Uterus (tissue), 2 donors: Measurements from ENCODE around the gene ADO.

ENCODE experiments used
- POLR2A ChIP-seq, 2 donors: fragments of 450-650 bp; IDR thresholded peaks; one replicate each; pipeline ENCODE4 v1.6.1; 2016; ENCODE audit warnings: antibody characterized with exemption in 2 of 2, mild to moderate bottlenecking in 1 of 2, moderate library complexity in 1 of 2
- TF ChIP-seq, protein P1 (sequence below), 4 experiments: fragments of 200-600 bp in 2 of 4; fragments of 450-650 bp in 2 of 4; sonication (generic) in 2 of 4; IDR thresholded peaks; one replicate each; pipeline ENCODE4 v1.5.1; 2016 to 2019; ENCODE audit warnings: antibody characterized with exemption in 4 of 4, mild to moderate bottlenecking in 2 of 4, moderate library complexity in 1 of 4

DNA sequence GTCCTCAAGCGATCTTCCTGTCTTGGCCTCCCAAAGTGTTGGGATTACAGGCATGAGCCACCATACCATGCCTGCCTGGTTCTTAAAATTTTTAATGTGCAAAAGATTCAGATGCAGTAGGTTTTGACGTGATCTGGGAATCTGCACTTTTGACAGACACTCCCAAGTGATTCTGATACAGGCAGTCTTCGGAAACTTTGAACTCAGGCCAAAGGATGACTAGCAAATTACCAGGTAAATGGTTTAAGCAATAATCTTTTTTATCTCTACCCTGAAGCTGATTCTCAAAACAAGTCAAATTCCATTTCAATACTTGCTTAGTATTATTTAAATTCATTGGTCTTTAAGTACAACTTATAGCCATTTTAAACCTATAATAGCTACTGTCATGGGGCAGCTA lies 2.6 kb upstream of the ADO start:
- no peak for TF ChIP-seq POLR2A (IDR thresholded peaks at IDR 0.05)
- TF ChIP-seq, protein P1, sequence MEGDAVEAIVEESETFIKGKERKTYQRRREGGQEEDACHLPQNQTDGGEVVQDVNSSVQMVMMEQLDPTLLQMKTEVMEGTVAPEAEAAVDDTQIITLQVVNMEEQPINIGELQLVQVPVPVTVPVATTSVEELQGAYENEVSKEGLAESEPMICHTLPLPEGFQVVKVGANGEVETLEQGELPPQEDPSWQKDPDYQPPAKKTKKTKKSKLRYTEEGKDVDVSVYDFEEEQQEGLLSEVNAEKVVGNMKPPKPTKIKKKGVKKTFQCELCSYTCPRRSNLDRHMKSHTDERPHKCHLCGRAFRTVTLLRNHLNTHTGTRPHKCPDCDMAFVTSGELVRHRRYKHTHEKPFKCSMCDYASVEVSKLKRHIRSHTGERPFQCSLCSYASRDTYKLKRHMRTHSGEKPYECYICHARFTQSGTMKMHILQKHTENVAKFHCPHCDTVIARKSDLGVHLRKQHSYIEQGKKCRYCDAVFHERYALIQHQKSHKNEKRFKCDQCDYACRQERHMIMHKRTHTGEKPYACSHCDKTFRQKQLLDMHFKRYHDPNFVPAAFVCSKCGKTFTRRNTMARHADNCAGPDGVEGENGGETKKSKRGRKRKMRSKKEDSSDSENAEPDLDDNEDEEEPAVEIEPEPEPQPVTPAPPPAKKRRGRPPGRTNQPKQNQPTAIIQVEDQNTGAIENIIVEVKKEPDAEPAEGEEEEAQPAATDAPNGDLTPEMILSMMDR (IDR thresholded peaks at IDR 0.05) = no peak
